Fibroblast of lung (primary cell): Measurements from ENCODE around the gene KAZALD1. TPM values are rescaled to one million over a fixed set of nuclear protein-coding genes. Genes with fewer than 3 reads are reported as not detected.
A peak's percentile ranks its signal among the peaks of the same experiment; 100 is the strongest.

Source experiments
- DNase-seq, 2 donors: peaks; one replicate each; pipeline versions ENCODE4 v3.0.0 to v3.0.0-alpha.2; 2010; ENCODE audit warnings: low read depth in 2 of 2
- H2AFZ ChIP-seq: 2 replicates; pipeline ENCODE4 v1.5.1; 2012; ENCODE audit warnings: low read length, control low read depth, inconsistent platforms
- H3K27ac ChIP-seq: 2 replicates; pipeline ENCODE4 v1.5.1; 2011; ENCODE audit warnings: low read length, control low read depth; ENCODE audit not compliant: insufficient read depth
- H3K27me3 ChIP-seq: 2 replicates; pipeline ENCODE4 v1.5.1; 2011; ENCODE audit warnings: mild to moderate bottlenecking, low read length; ENCODE audit not compliant: control insufficient read depth, insufficient read depth
- H3K36me3 ChIP-seq: 2 replicates; pipeline ENCODE4 v1.5.1; 2011; ENCODE audit warnings: low read length; ENCODE audit not compliant: control insufficient read depth, insufficient read depth
- H3K4me1 ChIP-seq: 2 replicates; pipeline ENCODE4 v1.5.1; 2011; ENCODE audit warnings: low read length; ENCODE audit not compliant: control insufficient read depth, insufficient read depth; ENCODE audit errors: extremely low read depth
- H3K4me2 ChIP-seq: 2 replicates; pipeline ENCODE4 v1.5.1; 2011; ENCODE audit warnings: low read length, control low read depth; ENCODE audit not compliant: insufficient read depth; ENCODE audit errors: extremely low read depth
- H3K4me3 ChIP-seq, 4 experiments: fragments of 200-600 bp in 1 of 4; sonication (generic) in 1 of 4; replicated peaks in 1 of 4; 2 replicates each; pipeline ENCODE4 v1.5.1; 2011 to 2016; ENCODE audit warnings: low read length in 4 of 4, low read depth in 3 of 4, mild to moderate bottlenecking in 3 of 4, control low read depth in 2 of 4, inconsistent platforms in 1 of 4, mixed read lengths in 1 of 4; ENCODE audit not compliant: insufficient read depth in 1 of 4; ENCODE audit errors: control extremely low read depth in 1 of 4
- H3K79me2 ChIP-seq: 2 replicates; pipeline ENCODE4 v1.5.1; 2012; ENCODE audit warnings: mild to moderate bottlenecking, low read length, inconsistent platforms; ENCODE audit not compliant: control insufficient read depth, insufficient read depth
- H3K9ac ChIP-seq: 2 replicates; pipeline ENCODE4 v1.5.1; 2011; ENCODE audit warnings: mild to moderate bottlenecking, low read length, control low read depth; ENCODE audit not compliant: insufficient read depth
- H3K9me3 ChIP-seq: 2 replicates; pipeline ENCODE4 v1.5.1; 2012; ENCODE audit warnings: low read depth, low read length; ENCODE audit not compliant: control insufficient read depth, insufficient read depth
- H4K20me1 ChIP-seq: 2 replicates; pipeline ENCODE4 v1.5.1; 2011; ENCODE audit warnings: low read length; ENCODE audit not compliant: control insufficient read depth, insufficient read depth; ENCODE audit errors: extremely low read depth
- CTCF ChIP-seq, 2 donors: IDR thresholded peaks in 1 of 2; conservative IDR thresholded peaks in 1 of 2; 1 replicate in 1 of 2; 2 replicates in 1 of 2; pipeline ENCODE4 v1.5.1; 2011 to 2012; ENCODE audit warnings: low read length in 2 of 2, control low read depth in 1 of 2, inconsistent platforms in 1 of 2, low read depth in 1 of 2, mild to moderate bottlenecking in 1 of 2
- EZH2 ChIP-seq: IDR thresholded peaks from 2 replicates; pipeline ENCODE4 v1.5.1; 2012; ENCODE audit warnings: low read length, control low read depth, mild to moderate bottlenecking; ENCODE audit errors: missing control alignments
- polyA plus RNA-seq, 2 donors: library from polyadenylated mRNA; depleted of rRNA in 1 of 2; stranded (reverse) in 1 of 2; unstranded in 1 of 2; fragments of >200 nt; gene quantifications; 2 replicates each; pipeline ENCODE4 v1.2.1, GENCODE V29; 2011 to 2012; ENCODE audit warnings: missing spikeins in 1 of 2
- total RNA-seq: library from RNA; depleted of rRNA; stranded (reverse); fragments of >200 nt; gene quantifications from 2 replicates; pipeline ENCODE4 v1.2.1, GENCODE V29; 2014

The KAZALD1 gene
- total and polyA plus RNA-seq, 2 donors (not counting 1 experiment from before 2014, with no cell fraction given), result 4.6 to 19.8 TPM

- H3K9me3 ChIP-seq, result no peaks in the 10 kb centered on the region
- TF ChIP-seq EZH2 (no peak), CTCF (conservative IDR thresholded peaks at IDR 0.05 in 1 of 2, IDR thresholded peaks at IDR 0.05 in 1 of 2; ENCODE audit: low read depth in 1 of 2, low read length in 2 of 2) (no peak)
- H4K20me1 ChIP-seq, result no peaks in the 10 kb centered on the region
- H3K79me2 ChIP-seq, result no peaks in the 10 kb centered on the region
- peak overlapping the region; percentile 19 for H3K4me2 ChIP-seq
- H3K4me1 ChIP-seq, result peaks cover 22% of the 10 kb centered on the region
- no peak overlapping the region for H3K9ac ChIP-seq
- DNase-seq, result peak; percentile 77 to 78
- H3K4me3 ChIP-seq, result no peak overlapping the region
- H3K27me3 ChIP-seq, result peaks cover 22% of the 10 kb centered on the region
- no peak overlapping the region for H2AFZ ChIP-seq
- peaks cover 2% of the 10 kb centered on the region for H3K36me3 ChIP-seq
- H3K27ac ChIP-seq, result no peak overlapping the region
Observed at GRCh38 chr10:101052285-101052684, 9.5 kb upstream of the KAZALD1 start.

- Histone ChIP-seq H3K4me3 (no peak overlapping the region), H3K4me2 (peak overlapping the region; percentile 9), H3K9me3 (no peaks in the 10 kb centered on the region), H3K27ac (peak overlapping the region; percentile 23), H3K27me3 (peaks cover 13% of the 10 kb centered on the region), H4K20me1 (no peaks in the 10 kb centered on the region), H2AFZ (no peak overlapping the region), H3K4me1 (peaks cover 22% of the 10 kb centered on the region), H3K9ac (no peak overlapping the region), H3K79me2 (peaks cover 1% of the 10 kb centered on the region), H3K36me3 (peaks cover 2% of the 10 kb centered on the region)
- DNase-seq, result peak; percentile 30 to 49
- no peak for TF ChIP-seq EZH2
- no peak for TF ChIP-seq CTCF (conservative IDR thresholded peaks at IDR 0.05 in 1 of 2, IDR thresholded peaks at IDR 0.05 in 1 of 2; ENCODE audit: low read depth in 1 of 2, low read length in 2 of 2)
Observed at GRCh38 chr10:101053516-101053915, 8.3 kb upstream of the KAZALD1 start.

- peaks cover 2% of the 10 kb centered on the region for H3K36me3 ChIP-seq
- peaks cover 22% of the 10 kb centered on the region for H3K4me1 ChIP-seq
- TF ChIP-seq CTCF (conservative IDR thresholded peaks at IDR 0.05 in 1 of 2, IDR thresholded peaks at IDR 0.05 in 1 of 2; ENCODE audit: low read depth in 1 of 2, low read length in 2 of 2) (no peak), EZH2 (no peak)
- H3K9me3 ChIP-seq, result no peaks in the 10 kb centered on the region
- H4K20me1 ChIP-seq, result no peaks in the 10 kb centered on the region
- DNase-seq, result no peak
- H3K4me3 ChIP-seq, result no peak overlapping the region
- no peak overlapping the region for H2AFZ ChIP-seq
- no peak overlapping the region for H3K27ac ChIP-seq
- H3K27me3 ChIP-seq, result peaks cover 6% of the 10 kb centered on the region
- no peak overlapping the region for H3K4me2 ChIP-seq
- peaks cover 3% of the 10 kb centered on the region for H3K79me2 ChIP-seq
- H3K9ac ChIP-seq, result no peak overlapping the region
Observed at GRCh38 chr10:101054351-101054750, 7.4 kb upstream of the KAZALD1 start.
